HG03196 (cell line): ENCODE data around the gene ACTG2.
"Not testable (repeated sequence)": the region's sequence is repeated elsewhere in the genome, so short reads cannot be mapped to it uniquely, and the experiment has no call there.

Experiments used
- ATAC-seq: cut with Tn5 transposase; IDR thresholded peaks from one replicate; pipeline ENCODE4 v1.9.1; 2021; ENCODE audit not compliant: unreplicated experiment

The ACTG2 gene

GRCh38 chr2:73931531-73932500 is 39.0 kb downstream of the ACTG2 start:
- no peak for ATAC-seq

GRCh38 chr2:73933194-73933593 is 40.4 kb downstream of the ACTG2 start:
- ATAC-seq: no peak

GRCh38 chr2:73935641-73936040 is 42.8 kb downstream of the ACTG2 start:
- ATAC-seq: no peak

GRCh38 chr2:73937103-73937885 is 44.5 kb downstream of the ACTG2 start:
- no peak for ATAC-seq

GRCh38 chr2:73937899-73938298 is 45.1 kb downstream of the ACTG2 start:
- ATAC-seq: no peak

- no peak for ATAC-seq
Observed at GRCh38 chr2:73938718-73939352, 46.0 kb downstream of the ACTG2 start.

- ATAC-seq: no peak
Observed at GRCh38 chr2:73939419-73939818, 46.6 kb downstream of the ACTG2 start.

GRCh38 chr2:73940066-73940465 is 47.3 kb downstream of the ACTG2 start:
- ATAC-seq: not testable (repeated sequence)

- no peak for ATAC-seq
Observed at GRCh38 chr2:73942664-73943063, 49.9 kb downstream of the ACTG2 start.

GRCh38 chr2:73944714-73945113 is 51.9 kb downstream of the ACTG2 start:
- ATAC-seq: no peak

GRCh38 chr2:73946215-73946614 is 53.4 kb downstream of the ACTG2 start:
- ATAC-seq: no peak

GRCh38 chr2:73946666-73947065 is 53.9 kb downstream of the ACTG2 start:
- no peak for ATAC-seq

- no peak for ATAC-seq
Observed at GRCh38 chr2:73947412-73948018, 54.7 kb downstream of the ACTG2 start.

- ATAC-seq: no peak
Observed at GRCh38 chr2:73949802-73950201, 57.0 kb downstream of the ACTG2 start.

GRCh38 chr2:73952499-73953446 is 60.0 kb downstream of the ACTG2 start:
- no peak for ATAC-seq

GRCh38 chr2:73956218-73956865 is 63.5 kb downstream of the ACTG2 start:
- no peak for ATAC-seq

GRCh38 chr2:73961274-73961673 is 68.5 kb downstream of the ACTG2 start:
- no peak for ATAC-seq

- ATAC-seq: no peak
Observed at GRCh38 chr2:73961823-73962615, 69.2 kb downstream of the ACTG2 start.

GRCh38 chr2:73962798-73963197 is 70.0 kb downstream of the ACTG2 start:
- ATAC-seq: no peak
